Measurements from ENCODE around the gene SIGLEC7.

Gene SIGLEC7

GRCh38 chr19:51142119-51142518 is at the start of gene SIGLEC7:
TSS of gene SIGLEC7 (plus strand) at chr19:51142301. CDS start at chr19:51142370, 69 bp downstream.
- DNase-seq (ENCODE audit: low read depth, low spot score) = no peak

GRCh38 chr19:51093101-51093500 is 49.0 kb upstream of the SIGLEC7 start:
- no peak for DNase-seq (ENCODE audit: low read depth, low spot score)

- no peak for DNase-seq (ENCODE audit: low read depth, low spot score)
Measured at GRCh38 chr19:51093510-51094345, 48.4 kb upstream of the SIGLEC7 start.

- DNase-seq (ENCODE audit: low read depth, low spot score) = no peak
Measured at GRCh38 chr19:51094696-51095279, 47.3 kb upstream of the SIGLEC7 start.

- DNase-seq (ENCODE audit: low read depth, low spot score) = no peak
Measured at GRCh38 chr19:51096473-51097165, 45.5 kb upstream of the SIGLEC7 start.

- DNase-seq (ENCODE audit: low read depth, low spot score) = peak; percentile 36
Measured at GRCh38 chr19:51097166-51097738, 44.8 kb upstream of the SIGLEC7 start.

GRCh38 chr19:51097796-51098195 is 44.3 kb upstream of the SIGLEC7 start:
- no peak for DNase-seq (ENCODE audit: low read depth, low spot score)

- DNase-seq (ENCODE audit: low read depth, low spot score) = no peak
Measured at GRCh38 chr19:51098365-51099046, 43.6 kb upstream of the SIGLEC7 start.

- no peak for DNase-seq (ENCODE audit: low read depth, low spot score)
Measured at GRCh38 chr19:51099047-51099382, 43.1 kb upstream of the SIGLEC7 start.

GRCh38 chr19:51100601-51101000 is 41.5 kb upstream of the SIGLEC7 start:
- no peak for DNase-seq (ENCODE audit: low read depth, low spot score)

- DNase-seq (ENCODE audit: low read depth, low spot score) = no peak
Measured at GRCh38 chr19:51101171-51101865, 40.8 kb upstream of the SIGLEC7 start.

- no peak for DNase-seq (ENCODE audit: low read depth, low spot score)
Measured at GRCh38 chr19:51102991-51103390, 39.1 kb upstream of the SIGLEC7 start.

- no peak for DNase-seq (ENCODE audit: low read depth, low spot score)
Measured at GRCh38 chr19:51103926-51104341, 38.2 kb upstream of the SIGLEC7 start.

GRCh38 chr19:51107406-51108065 is 34.6 kb upstream of the SIGLEC7 start:
- DNase-seq (ENCODE audit: low read depth, low spot score) = no peak

GRCh38 chr19:51108066-51108804 is 33.9 kb upstream of the SIGLEC7 start, which contains the start of gene CTU1:
TSS of gene CTU1 (minus strand) at chr19:51108409. CDS start at chr19:51104569, 3,840 bp downstream.
- peak; percentile 99 for DNase-seq (ENCODE audit: low read depth, low spot score)

- DNase-seq (ENCODE audit: low read depth, low spot score) = no peak
Measured at GRCh38 chr19:51108805-51109146, 33.3 kb upstream of the SIGLEC7 start.

GRCh38 chr19:51110666-51110971 is 31.5 kb upstream of the SIGLEC7 start:
- DNase-seq (ENCODE audit: low read depth, low spot score) = no peak

GRCh38 chr19:51111606-51112005 is 30.5 kb upstream of the SIGLEC7 start:
- no peak for DNase-seq (ENCODE audit: low read depth, low spot score)

GRCh38 chr19:51114087-51114729 is 27.9 kb upstream of the SIGLEC7 start:
- DNase-seq (ENCODE audit: low read depth, low spot score) = no peak

Data from activated CD4-positive, CD25-positive, alpha-beta regulatory T cell treated with anti-CD3 and anti-CD28 coated beads, Interleukin-2, amount 50 U/mL, for 16 hours (primary cell).